GM18867 (cell line): ENCODE data around the gene RNF43.

Experiments
- ATAC-seq: cut with Tn5 transposase; IDR thresholded peaks from one replicate; pipeline ENCODE4 v1.9.1; 2021; ENCODE audit warnings: mild to moderate bottlenecking, moderate library complexity; ENCODE audit not compliant: unreplicated experiment

RNF43 gene

GRCh38 chr17:58382872-58383242 is 34.5 kb downstream of the RNF43 start:
- no peak for ATAC-seq

- ATAC-seq, result peak; percentile 63
These were observed 35.0 kb downstream of the RNF43 start for GRCh38 chr17:58382108-58382871.

- ATAC-seq, result no peak
These were observed 36.0 kb downstream of the RNF43 start for GRCh38 chr17:58381124-58382035.

- ATAC-seq, result no peak
These were observed 36.9 kb downstream of the RNF43 start for GRCh38 chr17:58380207-58381123.

GRCh38 chr17:58379511-58379824 is 37.9 kb downstream of the RNF43 start:
- ATAC-seq, result no peak

- no peak for ATAC-seq
These were observed 38.4 kb downstream of the RNF43 start for GRCh38 chr17:58378733-58379510.

- no peak for ATAC-seq
These were observed 39.7 kb downstream of the RNF43 start for GRCh38 chr17:58377661-58378060.

GRCh38 chr17:58377093-58377601 is 40.2 kb downstream of the RNF43 start:
- ATAC-seq, result no peak

- ATAC-seq, result no peak
These were observed 40.8 kb downstream of the RNF43 start for GRCh38 chr17:58376472-58377000.

- ATAC-seq, result no peak
These were observed 41.5 kb downstream of the RNF43 start for GRCh38 chr17:58375811-58376210.

GRCh38 chr17:58375256-58375655 is 42.1 kb downstream of the RNF43 start:
- no peak for ATAC-seq

- no peak for ATAC-seq
These were observed 43.4 kb downstream of the RNF43 start for GRCh38 chr17:58373923-58374322.

- no peak for ATAC-seq
These were observed 44.3 kb downstream of the RNF43 start for GRCh38 chr17:58373003-58373402.

GRCh38 chr17:58371300-58371950 is 45.9 kb downstream of the RNF43 start:
- no peak for ATAC-seq

GRCh38 chr17:58370716-58371115 is 46.6 kb downstream of the RNF43 start:
- ATAC-seq, result no peak

GRCh38 chr17:58370309-58370708 is 47.0 kb downstream of the RNF43 start:
- no peak for ATAC-seq

- ATAC-seq, result no peak
These were observed 47.9 kb downstream of the RNF43 start for GRCh38 chr17:58369214-58370031.

GRCh38 chr17:58368860-58369213 is 48.5 kb downstream of the RNF43 start:
- ATAC-seq, result no peak
